ENCODE results near the gene DPYD.

The DPYD gene

GRCh38 chr1:97781762-97782337 is 139.0 kb downstream of the DPYD start:
- no peak for DNase-seq

GRCh38 chr1:97780884-97781283 is 139.9 kb downstream of the DPYD start:
- DNase-seq = no peak

- DNase-seq = no peak
Measured at GRCh38 chr1:97778718-97779117, 142.1 kb downstream of the DPYD start.

GRCh38 chr1:97770376-97770775 is 150.5 kb downstream of the DPYD start:
- no peak for DNase-seq

- no peak for DNase-seq
Measured at GRCh38 chr1:97767381-97767780, 153.5 kb downstream of the DPYD start.

- DNase-seq = no peak
Measured at GRCh38 chr1:97764991-97765390, 155.8 kb downstream of the DPYD start.

GRCh38 chr1:97761637-97762036 is 159.2 kb downstream of the DPYD start:
- DNase-seq = no peak

GRCh38 chr1:97759078-97759477 is 161.8 kb downstream of the DPYD start:
- no peak for DNase-seq

- DNase-seq = no peak
Measured at GRCh38 chr1:97758541-97759057, 162.2 kb downstream of the DPYD start.

- DNase-seq = no peak
Measured at GRCh38 chr1:97745912-97746311, 174.9 kb downstream of the DPYD start.

- no peak for DNase-seq
Measured at GRCh38 chr1:97744977-97745376, 175.9 kb downstream of the DPYD start.

- no peak for DNase-seq
Measured at GRCh38 chr1:97743129-97743528, 177.7 kb downstream of the DPYD start.

- no peak for DNase-seq
Measured at GRCh38 chr1:97740891-97741290, 179.9 kb downstream of the DPYD start.

GRCh38 chr1:97739596-97740103 is 181.2 kb downstream of the DPYD start:
- DNase-seq = no peak

GRCh38 chr1:97738270-97738669 is 182.6 kb downstream of the DPYD start:
- DNase-seq = no peak

GRCh38 chr1:97730271-97730670 is 190.6 kb downstream of the DPYD start:
- no peak for DNase-seq

- no peak for DNase-seq
Measured at GRCh38 chr1:97728436-97728835, 192.4 kb downstream of the DPYD start.

GRCh38 chr1:97727029-97727428 is 193.8 kb downstream of the DPYD start:
- DNase-seq = no peak

GRCh38 chr1:97726386-97726785 is 194.4 kb downstream of the DPYD start:
- DNase-seq = no peak

- DNase-seq = no peak
Measured at GRCh38 chr1:97721221-97721620, 199.6 kb downstream of the DPYD start.

GRCh38 chr1:97712980-97713379 is 207.9 kb downstream of the DPYD start:
- no peak for DNase-seq

- no peak for DNase-seq
Measured at GRCh38 chr1:97711858-97712257, 209.0 kb downstream of the DPYD start.

GRCh38 chr1:97693601-97694000 is 227.2 kb downstream of the DPYD start:
- DNase-seq = no peak

GRCh38 chr1:97691325-97691724 is 229.5 kb downstream of the DPYD start:
- no peak for DNase-seq

GRCh38 chr1:97685360-97685759 is 235.5 kb downstream of the DPYD start:
- DNase-seq = no peak
